Tibial artery (tissue), 4 donors: ENCODE measurements around the gene CA12.

Source experiments
- DNase-seq, 2 donors: peaks; one replicate each; pipeline ENCODE4 v3.0.0-alpha.2; 2019
- H3K27ac ChIP-seq, 2 donors: fragments of 200-600 bp; sonication (generic) in 1 of 2; 1 replicate in 1 of 2; 2 replicates in 1 of 2; pipeline ENCODE4 v1.5.1; 2018 to 2019; ENCODE audit warnings: mild to moderate bottlenecking in 1 of 2
- H3K27me3 ChIP-seq, 2 donors: fragments of 200-600 bp; sonication (generic) in 1 of 2; one replicate each; pipeline versions ENCODE4 v1.5.1 to v1.6.0; 2016 to 2019
- H3K36me3 ChIP-seq, 3 donors: fragments of 200-600 bp; sonication (generic) in 2 of 3; one replicate each; pipeline ENCODE4 v1.5.1; 2016 to 2019; ENCODE audit warnings: mild to moderate bottlenecking in 2 of 3
- H3K4me1 ChIP-seq, 4 donors: fragments of 200-600 bp; sonication (generic) in 2 of 4; 1 replicate in 3 of 4; 2 replicates in 1 of 4; pipeline ENCODE4 v1.5.1; 2016 to 2019
- H3K4me3 ChIP-seq, 2 donors: fragments of 200-600 bp; sonication (generic) in 1 of 2; 1 replicate in 1 of 2; 2 replicates in 1 of 2; pipeline ENCODE4 v1.5.1; 2018 to 2019; ENCODE audit warnings: mild to moderate bottlenecking in 2 of 2
- H3K9me3 ChIP-seq, 3 donors: fragments of 200-600 bp; sonication (generic) in 1 of 3; one replicate each; pipeline ENCODE4 v1.5.1; 2016 to 2019
- CTCF ChIP-seq, 2 experiments: fragments of 200-600 bp in 1 of 2; fragments of 450-650 bp in 1 of 2; IDR thresholded peaks; one replicate each; pipeline ENCODE4 v1.5.1; 2017 to 2019; ENCODE audit warnings: antibody characterized with exemption in 2 of 2, mild to moderate bottlenecking in 1 of 2, moderate library complexity in 1 of 2
- intact Hi-C: fragments of 100-400 bp; cut with DNase I; formaldehyde crosslinking; loops from one replicate; pipeline ENCODE4 v1.15.0; 2023; ENCODE audit warnings: low total_unique reads

The CA12 gene

GRCh38 chr15:63391669-63392360, 10.2 kb upstream of the CA12 start:
- no peak for TF ChIP-seq CTCF (IDR thresholded peaks at IDR 0.05)
- intact Hi-C loops, result loop anchor here (10.0 kb wide), 1 partner anchor 537 kb away; no protein-coding TSS in a partner anchor
- Histone ChIP-seq H3K4me3 (no peak overlapping the region), H3K27ac (no peak overlapping the region), H3K36me3 (no peaks in the 10 kb centered on the region), H3K27me3 (peaks cover 0 to 3% of the 10 kb centered on the region in 2 donors), H3K4me1 (peaks cover 0 to 10% (median 0%) of the 10 kb centered on the region in 4 donors), H3K9me3 (no peaks in the 10 kb centered on the region)
- no peak for DNase-seq

- TF ChIP-seq CTCF (IDR thresholded peaks at IDR 0.05), result no peak
- no peaks in the 10 kb centered on the region for H3K9me3 ChIP-seq
- intact Hi-C loops, result loop anchor here (10.0 kb wide), 1 partner anchor 536 kb away; no protein-coding TSS in a partner anchor
- no peaks in the 10 kb centered on the region for H3K36me3 ChIP-seq
- no peak overlapping the region for H3K27ac ChIP-seq
- H3K27me3 ChIP-seq, result peaks cover 0 to 3% of the 10 kb centered on the region in 2 donors
- H3K4me1 ChIP-seq, result peaks cover 0 to 10% (median 0%) of the 10 kb centered on the region in 4 donors
- no peak overlapping the region for H3K4me3 ChIP-seq
- DNase-seq, result no peak
These were observed 9.0 kb upstream of the CA12 start for GRCh38 chr15:63390689-63391088.

- no peaks in the 10 kb centered on the region for H3K9me3 ChIP-seq
- intact Hi-C loops, result loop anchor here (10.0 kb wide), 1 partner anchor 535 kb away; no protein-coding TSS in a partner anchor
- DNase-seq, result no peak
- H3K27me3 ChIP-seq, result no peaks in the 10 kb centered on the region
- peaks cover 0 to 10% (median 0%) of the 10 kb centered on the region in 4 donors for H3K4me1 ChIP-seq
- no peak overlapping the region for H3K4me3 ChIP-seq
- TF ChIP-seq CTCF (IDR thresholded peaks at IDR 0.05), result no peak
- H3K27ac ChIP-seq, result no peak overlapping the region
- no peaks in the 10 kb centered on the region for H3K36me3 ChIP-seq
These were observed 8.4 kb upstream of the CA12 start for GRCh38 chr15:63389902-63390670.

GRCh38 chr15:63388511-63388910, 6.9 kb upstream of the CA12 start:
- intact Hi-C loops, result no loop called here
- Histone ChIP-seq H3K36me3 (no peaks in the 10 kb centered on the region), H3K9me3 (no peaks in the 10 kb centered on the region), H3K27me3 (no peaks in the 10 kb centered on the region), H3K4me1 (peaks cover 0 to 10% (median 0%) of the 10 kb centered on the region in 4 donors), H3K4me3 (no peak overlapping the region), H3K27ac (no peak overlapping the region)
- no peak for TF ChIP-seq CTCF (IDR thresholded peaks at IDR 0.05)
- DNase-seq, result no peak

GRCh38 chr15:63387748-63388493, 6.3 kb upstream of the CA12 start:
- Histone ChIP-seq H3K27me3 (no peaks in the 10 kb centered on the region), H3K4me3 (no peak overlapping the region), H3K4me1 (peaks cover 0 to 10% (median 0%) of the 10 kb centered on the region in 4 donors), H3K27ac (no peak overlapping the region), H3K9me3 (no peaks in the 10 kb centered on the region), H3K36me3 (no peaks in the 10 kb centered on the region)
- intact Hi-C loops, result no loop called here
- no peak for TF ChIP-seq CTCF (IDR thresholded peaks at IDR 0.05)
- no peak for DNase-seq
